BLaER1 (cell line): Measurements from ENCODE around the gene PRMT1.
A peak's percentile ranks its signal among the peaks of the same experiment; 100 is the strongest.

Experiments used
- H3K27ac ChIP-seq: shearing (Covaris generic); formaldehyde crosslinking; 2 replicates; pipeline ENCODE4 v1.8.1; 2022
- H3K27me3 ChIP-seq: shearing (Covaris generic); formaldehyde crosslinking; 2 replicates; pipeline ENCODE4 v1.8.1; 2022
- H3K36me3 ChIP-seq: shearing (Covaris generic); formaldehyde crosslinking; 2 replicates; pipeline ENCODE4 v1.8.1; 2022
- H3K4me1 ChIP-seq: shearing (Covaris generic); formaldehyde crosslinking; 2 replicates; pipeline ENCODE4 v1.8.1; 2022
- H3K4me2 ChIP-seq: shearing (Covaris generic); formaldehyde crosslinking; 2 replicates; pipeline ENCODE4 v1.8.1; 2022
- H3K4me3 ChIP-seq: shearing (Covaris generic); formaldehyde crosslinking; 2 replicates; pipeline ENCODE4 v1.8.1; 2022
- H3K9ac ChIP-seq: shearing (Covaris generic); formaldehyde crosslinking; 2 replicates; pipeline ENCODE4 v1.8.1; 2022
- H3K9me3 ChIP-seq: shearing (Covaris generic); formaldehyde crosslinking; 2 replicates; pipeline ENCODE4 v1.8.1; 2022
- H4K20me1 ChIP-seq: shearing (Covaris generic); formaldehyde crosslinking; 2 replicates; pipeline ENCODE4 v1.8.1; 2022
- Cebpa-rat ChIP-seq: shearing (Covaris generic); IDR thresholded peaks from 2 replicates; pipeline ENCODE4 v1.8.1; 2022

PRMT1 gene

GRCh38 chr19:49686503-49687088 is 9.5 kb downstream of the PRMT1 start:
- Histone ChIP-seq H3K4me3 (no peak overlapping the region), H3K27me3 (peaks cover 26% of the 10 kb centered on the region), H3K9me3 (no peaks in the 10 kb centered on the region), H3K9ac (no peak overlapping the region), H4K20me1 (peaks cover 87% of the 10 kb centered on the region), H3K36me3 (peaks cover 82% of the 10 kb centered on the region), H3K4me2 (peak overlapping the region; percentile 71), H3K27ac (peak overlapping the region; percentile 46; the same call in 1 of the 2 replicates), H3K4me1 (peaks cover 41% of the 10 kb centered on the region)
- TF ChIP-seq Cebpa-rat: no peak

- H3K9ac ChIP-seq: no peak overlapping the region
- H4K20me1 ChIP-seq: peaks cover 81% of the 10 kb centered on the region
- peak overlapping the region; percentile 46 for H3K27ac ChIP-seq
- H3K36me3 ChIP-seq: peaks cover 77% of the 10 kb centered on the region
- no peak overlapping the region for H3K4me3 ChIP-seq
- no peak for TF ChIP-seq Cebpa-rat
- peaks cover 28% of the 10 kb centered on the region for H3K27me3 ChIP-seq
- no peaks in the 10 kb centered on the region for H3K9me3 ChIP-seq
- H3K4me1 ChIP-seq: peaks cover 41% of the 10 kb centered on the region
- peak overlapping the region; percentile 71 for H3K4me2 ChIP-seq
Observed at GRCh38 chr19:49687150-49687549, 10.1 kb downstream of the PRMT1 start.

GRCh38 chr19:49687566-49688316 is 10.7 kb downstream of the PRMT1 start:
- H3K27ac ChIP-seq: peak overlapping the region; percentile 41; the same call in 1 of the 2 replicates
- H3K4me1 ChIP-seq: peaks cover 41% of the 10 kb centered on the region
- peak overlapping the region; percentile 71 for H3K4me2 ChIP-seq
- H3K27me3 ChIP-seq: peaks cover 28% of the 10 kb centered on the region
- 0 out of 2 replicates have a peak overlapping the region, but pooled peaks have one; percentile 3 for H3K4me3 ChIP-seq
- no peaks in the 10 kb centered on the region for H3K9me3 ChIP-seq
- no peak overlapping the region for H3K9ac ChIP-seq
- H3K36me3 ChIP-seq: peaks cover 71% of the 10 kb centered on the region
- no peak for TF ChIP-seq Cebpa-rat
- peaks cover 75% of the 10 kb centered on the region for H4K20me1 ChIP-seq

- Histone ChIP-seq H3K27ac (peak overlapping the region; percentile 19; the same call in 1 of the 2 replicates), H3K9ac (no peak overlapping the region), H3K4me3 (no peak overlapping the region), H3K4me2 (peak overlapping the region; percentile 71), H3K36me3 (peaks cover 62% of the 10 kb centered on the region), H3K4me1 (peaks cover 41% of the 10 kb centered on the region), H4K20me1 (peaks cover 66% of the 10 kb centered on the region), H3K9me3 (no peaks in the 10 kb centered on the region), H3K27me3 (peaks cover 28% of the 10 kb centered on the region)
- no peak for TF ChIP-seq Cebpa-rat
Observed at GRCh38 chr19:49688531-49689132, 11.6 kb downstream of the PRMT1 start.

- peak within 1 kb of the TSS; percentile 73 for H3K4me2 ChIP-seq
Observed at GRCh38 chr19:49689133-49690078, 12.3 kb downstream of the PRMT1 start, which contains the start of gene ADM5. TSS of gene ADM5 (plus strand) at chr19:49689594. CDS start at chr19:49689838, 244 bp downstream.

GRCh38 chr19:49690079-49690655 is 13.1 kb downstream of the PRMT1 start:
- peaks cover 41% of the 10 kb centered on the region for H3K4me1 ChIP-seq
- no peaks in the 10 kb centered on the region for H3K9me3 ChIP-seq
- H3K27me3 ChIP-seq: peaks cover 28% of the 10 kb centered on the region
- H4K20me1 ChIP-seq: peaks cover 51% of the 10 kb centered on the region
- H3K4me2 ChIP-seq: peak overlapping the region; percentile 73
- no peak overlapping the region for H3K27ac ChIP-seq
- no peak for TF ChIP-seq Cebpa-rat
- no peak overlapping the region for H3K9ac ChIP-seq
- peaks cover 47% of the 10 kb centered on the region for H3K36me3 ChIP-seq
- peak overlapping the region; percentile 60; the same call in 1 of the 2 replicates for H3K4me3 ChIP-seq

More at GRCh38 chr19:49689133-49690078, 12.3 kb downstream of the PRMT1 start, which contains the start of gene ADM5:
- Histone ChIP-seq H3K9ac (no peak within 1 kb of the TSS), H3K27me3 (peaks cover 28% of the 10 kb centered on the region), H3K27ac (peak within 1 kb of the TSS; percentile 19; the same call in 1 of the 2 replicates), H3K36me3 (peaks cover 54% of the 10 kb centered on the region), H3K9me3 (no peaks in the 10 kb centered on the region), H3K4me1 (peaks cover 41% of the 10 kb centered on the region), H4K20me1 (peaks cover 58% of the 10 kb centered on the region), H3K4me3 (peak within 1 kb of the TSS; percentile 60; the same call in 1 of the 2 replicates)
- TF ChIP-seq Cebpa-rat: no peak

GRCh38 chr19:49690656-49691242 is 13.7 kb downstream of the PRMT1 start, which contains the start of gene CPT1C:
TSS of gene CPT1C (plus strand) at chr19:49691116. CDS start at chr19:49692253, 1,137 bp downstream.
- no peak within 1 kb of the TSS for H3K9ac ChIP-seq
- H3K36me3 ChIP-seq: peaks cover 41% of the 10 kb centered on the region
- H3K4me2 ChIP-seq: peak within 1 kb of the TSS; percentile 73
- no peak for TF ChIP-seq Cebpa-rat
- H3K27ac ChIP-seq: no peak within 1 kb of the TSS
- peaks cover 41% of the 10 kb centered on the region for H3K4me1 ChIP-seq
- peaks cover 45% of the 10 kb centered on the region for H4K20me1 ChIP-seq
- H3K27me3 ChIP-seq: peaks cover 28% of the 10 kb centered on the region
- peak within 1 kb of the TSS; percentile 60 for H3K4me3 ChIP-seq
- H3K9me3 ChIP-seq: no peaks in the 10 kb centered on the region

GRCh38 chr19:49691243-49692146 is 14.4 kb downstream of the PRMT1 start:
- peak overlapping the region; percentile 60 for H3K4me3 ChIP-seq
- peaks cover 34% of the 10 kb centered on the region for H3K36me3 ChIP-seq
- H3K9ac ChIP-seq: no peak overlapping the region
- no peaks in the 10 kb centered on the region for H3K9me3 ChIP-seq
- H3K4me2 ChIP-seq: peak overlapping the region; percentile 73
- no peak for TF ChIP-seq Cebpa-rat
- no peak overlapping the region for H3K27ac ChIP-seq
- H4K20me1 ChIP-seq: peaks cover 39% of the 10 kb centered on the region
- H3K4me1 ChIP-seq: peaks cover 41% of the 10 kb centered on the region
- H3K27me3 ChIP-seq: peaks cover 28% of the 10 kb centered on the region
